ENCODE results near the gene DDIT4. TPM values are rescaled to one million over a fixed set of nuclear protein-coding genes. Genes with fewer than 3 reads are reported as not detected.

The DDIT4 gene
- total and polyA plus RNA-seq, 9 of the 15 experiments (the other 6 are each of a cell fraction or from before 2014, with no cell fraction given): 8.2 to 675 (median 159) TPM

GRCh38 chr10:72276421-72277339 lies 3.0 kb downstream of the DDIT4 start (continued):
- no peak for TF ChIP-seq ARID3B (CRISPR knock-in tag; IDR thresholded peaks at IDR 0.05; ENCODE audit: borderline replicate concordance)
- TF ChIP-seq, protein P1, sequence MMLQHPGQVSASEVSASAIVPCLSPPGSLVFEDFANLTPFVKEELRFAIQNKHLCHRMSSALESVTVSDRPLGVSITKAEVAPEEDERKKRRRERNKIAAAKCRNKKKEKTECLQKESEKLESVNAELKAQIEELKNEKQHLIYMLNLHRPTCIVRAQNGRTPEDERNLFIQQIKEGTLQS (IDR thresholded peaks at IDR 0.05): no peak
- TF ChIP-seq, protein P1 (CRISPR knock-in tag; conservative IDR thresholded peaks at IDR 0.05): no peak
- no peak for TF ChIP-seq RB1 (IDR thresholded peaks at IDR 0.05; ENCODE audit: low read depth)
- TF ChIP-seq SRF (CRISPR knock-in tag; IDR thresholded peaks at IDR 0.05): peak; percentile 62 to 84; a peak in 3 of 4 replicates
- TF ChIP-seq, protein P2, sequence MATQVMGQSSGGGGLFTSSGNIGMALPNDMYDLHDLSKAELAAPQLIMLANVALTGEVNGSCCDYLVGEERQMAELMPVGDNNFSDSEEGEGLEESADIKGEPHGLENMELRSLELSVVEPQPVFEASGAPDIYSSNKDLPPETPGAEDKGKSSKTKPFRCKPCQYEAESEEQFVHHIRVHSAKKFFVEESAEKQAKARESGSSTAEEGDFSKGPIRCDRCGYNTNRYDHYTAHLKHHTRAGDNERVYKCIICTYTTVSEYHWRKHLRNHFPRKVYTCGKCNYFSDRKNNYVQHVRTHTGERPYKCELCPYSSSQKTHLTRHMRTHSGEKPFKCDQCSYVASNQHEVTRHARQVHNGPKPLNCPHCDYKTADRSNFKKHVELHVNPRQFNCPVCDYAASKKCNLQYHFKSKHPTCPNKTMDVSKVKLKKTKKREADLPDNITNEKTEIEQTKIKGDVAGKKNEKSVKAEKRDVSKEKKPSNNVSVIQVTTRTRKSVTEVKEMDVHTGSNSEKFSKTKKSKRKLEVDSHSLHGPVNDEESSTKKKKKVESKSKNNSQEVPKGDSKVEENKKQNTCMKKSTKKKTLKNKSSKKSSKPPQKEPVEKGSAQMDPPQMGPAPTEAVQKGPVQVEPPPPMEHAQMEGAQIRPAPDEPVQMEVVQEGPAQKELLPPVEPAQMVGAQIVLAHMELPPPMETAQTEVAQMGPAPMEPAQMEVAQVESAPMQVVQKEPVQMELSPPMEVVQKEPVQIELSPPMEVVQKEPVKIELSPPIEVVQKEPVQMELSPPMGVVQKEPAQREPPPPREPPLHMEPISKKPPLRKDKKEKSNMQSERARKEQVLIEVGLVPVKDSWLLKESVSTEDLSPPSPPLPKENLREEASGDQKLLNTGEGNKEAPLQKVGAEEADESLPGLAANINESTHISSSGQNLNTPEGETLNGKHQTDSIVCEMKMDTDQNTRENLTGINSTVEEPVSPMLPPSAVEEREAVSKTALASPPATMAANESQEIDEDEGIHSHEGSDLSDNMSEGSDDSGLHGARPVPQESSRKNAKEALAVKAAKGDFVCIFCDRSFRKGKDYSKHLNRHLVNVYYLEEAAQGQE (IDR thresholded peaks at IDR 0.05; ENCODE audit: borderline replicate concordance): no peak
- TF ChIP-seq, protein P2 (CRISPR knock-in tag; IDR thresholded peaks at IDR 0.05; ENCODE audit: low read depth): peak; percentile 77; the same call in 1 of the 2 replicates
- no peak for TF ChIP-seq ZKSCAN1 (IDR thresholded peaks at IDR 0.05; ENCODE audit: low read depth, low read length)
- TF ChIP-seq, protein P3, sequence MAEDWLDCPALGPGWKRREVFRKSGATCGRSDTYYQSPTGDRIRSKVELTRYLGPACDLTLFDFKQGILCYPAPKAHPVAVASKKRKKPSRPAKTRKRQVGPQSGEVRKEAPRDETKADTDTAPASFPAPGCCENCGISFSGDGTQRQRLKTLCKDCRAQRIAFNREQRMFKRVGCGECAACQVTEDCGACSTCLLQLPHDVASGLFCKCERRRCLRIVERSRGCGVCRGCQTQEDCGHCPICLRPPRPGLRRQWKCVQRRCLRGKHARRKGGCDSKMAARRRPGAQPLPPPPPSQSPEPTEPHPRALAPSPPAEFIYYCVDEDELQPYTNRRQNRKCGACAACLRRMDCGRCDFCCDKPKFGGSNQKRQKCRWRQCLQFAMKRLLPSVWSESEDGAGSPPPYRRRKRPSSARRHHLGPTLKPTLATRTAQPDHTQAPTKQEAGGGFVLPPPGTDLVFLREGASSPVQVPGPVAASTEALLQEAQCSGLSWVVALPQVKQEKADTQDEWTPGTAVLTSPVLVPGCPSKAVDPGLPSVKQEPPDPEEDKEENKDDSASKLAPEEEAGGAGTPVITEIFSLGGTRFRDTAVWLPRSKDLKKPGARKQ (CRISPR knock-in tag; IDR thresholded peaks at IDR 0.05): no peak
- TF ChIP-seq, protein P4, sequence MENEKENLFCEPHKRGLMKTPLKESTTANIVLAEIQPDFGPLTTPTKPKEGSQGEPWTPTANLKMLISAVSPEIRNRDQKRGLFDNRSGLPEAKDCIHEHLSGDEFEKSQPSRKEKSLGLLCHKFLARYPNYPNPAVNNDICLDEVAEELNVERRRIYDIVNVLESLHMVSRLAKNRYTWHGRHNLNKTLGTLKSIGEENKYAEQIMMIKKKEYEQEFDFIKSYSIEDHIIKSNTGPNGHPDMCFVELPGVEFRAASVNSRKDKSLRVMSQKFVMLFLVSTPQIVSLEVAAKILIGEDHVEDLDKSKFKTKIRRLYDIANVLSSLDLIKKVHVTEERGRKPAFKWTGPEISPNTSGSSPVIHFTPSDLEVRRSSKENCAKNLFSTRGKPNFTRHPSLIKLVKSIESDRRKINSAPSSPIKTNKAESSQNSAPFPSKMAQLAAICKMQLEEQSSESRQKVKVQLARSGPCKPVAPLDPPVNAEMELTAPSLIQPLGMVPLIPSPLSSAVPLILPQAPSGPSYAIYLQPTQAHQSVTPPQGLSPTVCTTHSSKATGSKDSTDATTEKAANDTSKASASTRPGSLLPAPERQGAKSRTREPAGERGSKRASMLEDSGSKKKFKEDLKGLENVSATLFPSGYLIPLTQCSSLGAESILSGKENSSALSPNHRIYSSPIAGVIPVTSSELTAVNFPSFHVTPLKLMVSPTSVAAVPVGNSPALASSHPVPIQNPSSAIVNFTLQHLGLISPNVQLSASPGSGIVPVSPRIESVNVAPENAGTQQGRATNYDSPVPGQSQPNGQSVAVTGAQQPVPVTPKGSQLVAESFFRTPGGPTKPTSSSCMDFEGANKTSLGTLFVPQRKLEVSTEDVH (IDR thresholded peaks at IDR 0.05; ENCODE audit: low read depth, partially characterized antibody): no peak
